KOPT-K1 (cell line): ENCODE measurements around the gene FZD1.

Experiments
- H3K27ac ChIP-seq: fragments of 200-600 bp; sonication (generic); 2 replicates; pipeline ENCODE4 v1.5.1; 2016; ENCODE audit warnings: antibody characterized with exemption, mild to moderate bottlenecking, low read depth, low read length; ENCODE audit not compliant: poor library complexity, severe bottlenecking
- H3K36me3 ChIP-seq: fragments of 200-600 bp; sonication (generic); 2 replicates; pipeline ENCODE4 v1.5.1; 2017; ENCODE audit warnings: antibody characterized with exemption, mild to moderate bottlenecking, low read length, moderate library complexity; ENCODE audit not compliant: insufficient read depth
- H3K9me3 ChIP-seq: fragments of 200-600 bp; sonication (generic); 2 replicates; pipeline ENCODE4 v1.5.1; 2017; ENCODE audit warnings: antibody characterized with exemption, low read length, mild to moderate bottlenecking; ENCODE audit not compliant: insufficient read depth, poor library complexity, severe bottlenecking

The FZD1 gene

GRCh38 chr7:91264046-91264923 is at the start of gene FZD1:
Gene FZD1, plus strand, starts transcription at chr7:91264433. Its CDS starts 448 bp downstream, at chr7:91264881.
- peak within 1 kb of the TSS; percentile 22 for H3K27ac ChIP-seq
- no peaks in the 10 kb centered on the region for H3K9me3 ChIP-seq
- no peaks in the 10 kb centered on the region for H3K36me3 ChIP-seq

- Histone ChIP-seq H3K27ac (no peak overlapping the region), H3K9me3 (no peaks in the 10 kb centered on the region), H3K36me3 (no peaks in the 10 kb centered on the region)
These were observed 37.8 kb upstream of the FZD1 start for GRCh38 chr7:91226411-91226810.

GRCh38 chr7:91228327-91228726 is 35.9 kb upstream of the FZD1 start:
- H3K36me3 ChIP-seq, result no peaks in the 10 kb centered on the region
- no peaks in the 10 kb centered on the region for H3K9me3 ChIP-seq
- H3K27ac ChIP-seq, result no peak overlapping the region

GRCh38 chr7:91228927-91229558 is 35.2 kb upstream of the FZD1 start:
- no peaks in the 10 kb centered on the region for H3K9me3 ChIP-seq
- H3K36me3 ChIP-seq, result no peaks in the 10 kb centered on the region
- H3K27ac ChIP-seq, result no peak overlapping the region

- no peaks in the 10 kb centered on the region for H3K9me3 ChIP-seq
- no peaks in the 10 kb centered on the region for H3K36me3 ChIP-seq
- H3K27ac ChIP-seq, result no peak overlapping the region
These were observed 34.1 kb upstream of the FZD1 start for GRCh38 chr7:91230100-91230499.

- Histone ChIP-seq H3K27ac (no peak overlapping the region), H3K9me3 (no peaks in the 10 kb centered on the region), H3K36me3 (no peaks in the 10 kb centered on the region)
These were observed 33.7 kb upstream of the FZD1 start for GRCh38 chr7:91230503-91230902.

- no peak overlapping the region for H3K27ac ChIP-seq
- H3K36me3 ChIP-seq, result no peaks in the 10 kb centered on the region
- H3K9me3 ChIP-seq, result no peaks in the 10 kb centered on the region
These were observed 31.0 kb upstream of the FZD1 start for GRCh38 chr7:91233212-91233611.

GRCh38 chr7:91235211-91235832 is 28.9 kb upstream of the FZD1 start:
- Histone ChIP-seq H3K9me3 (no peaks in the 10 kb centered on the region), H3K36me3 (no peaks in the 10 kb centered on the region), H3K27ac (no peak overlapping the region)

GRCh38 chr7:91239171-91239604 is 25.0 kb upstream of the FZD1 start:
- no peaks in the 10 kb centered on the region for H3K9me3 ChIP-seq
- no peaks in the 10 kb centered on the region for H3K36me3 ChIP-seq
- no peak overlapping the region for H3K27ac ChIP-seq

- Histone ChIP-seq H3K36me3 (no peaks in the 10 kb centered on the region), H3K9me3 (no peaks in the 10 kb centered on the region), H3K27ac (no peak overlapping the region)
These were observed 24.5 kb upstream of the FZD1 start for GRCh38 chr7:91239772-91240171.

- Histone ChIP-seq H3K9me3 (no peaks in the 10 kb centered on the region), H3K27ac (no peak overlapping the region), H3K36me3 (no peaks in the 10 kb centered on the region)
These were observed 23.8 kb upstream of the FZD1 start for GRCh38 chr7:91240376-91240941.

- Histone ChIP-seq H3K27ac (no peak overlapping the region), H3K36me3 (no peaks in the 10 kb centered on the region), H3K9me3 (no peaks in the 10 kb centered on the region)
These were observed 22.0 kb upstream of the FZD1 start for GRCh38 chr7:91242097-91242844.

GRCh38 chr7:91243591-91244301 is 20.5 kb upstream of the FZD1 start:
- Histone ChIP-seq H3K9me3 (no peaks in the 10 kb centered on the region), H3K27ac (no peak overlapping the region), H3K36me3 (no peaks in the 10 kb centered on the region)

GRCh38 chr7:91247500-91247899 is 16.7 kb upstream of the FZD1 start:
- Histone ChIP-seq H3K9me3 (no peaks in the 10 kb centered on the region), H3K36me3 (no peaks in the 10 kb centered on the region), H3K27ac (no peak overlapping the region)
